Suprapubic skin (tissue), 4 donors: ENCODE measurements around the gene RUBCN. TPM values are rescaled to one million over a fixed set of nuclear protein-coding genes. Genes with fewer than 3 reads are reported as not detected.
"Not testable (repeated sequence)": the region's sequence is repeated elsewhere in the genome, so short reads cannot be mapped to it uniquely, and the experiment has no call there.

Source experiments
- DNase-seq, 2 donors: peaks; one replicate each; pipeline ENCODE4 v3.0.0-alpha.2; 2019; ENCODE audit warnings: low spot score in 2 of 2
- H3K27ac ChIP-seq: fragments of 200-600 bp; sonication (generic); one replicate; pipeline ENCODE4 v1.5.1; 2019
- H3K27me3 ChIP-seq: fragments of 200-600 bp; sonication (generic); one replicate; pipeline ENCODE4 v1.5.1; 2019
- H3K36me3 ChIP-seq: fragments of 200-600 bp; sonication (generic); one replicate; pipeline ENCODE4 v1.5.1; 2019
- H3K4me1 ChIP-seq: fragments of 200-600 bp; sonication (generic); one replicate; pipeline ENCODE4 v1.5.1; 2019
- H3K4me3 ChIP-seq: fragments of 200-600 bp; sonication (generic); one replicate; pipeline ENCODE4 v1.5.1; 2019; ENCODE audit warnings: mild to moderate bottlenecking
- H3K9me3 ChIP-seq: fragments of 200-600 bp; sonication (generic); one replicate; pipeline ENCODE4 v1.5.1; 2019
- WGBS: methylation state at CpG from one replicate; pipeline ENCODE4 v1.1.5; 2018; 5-methylcytosine and 5-hydroxymethylcytosine counted together
- total RNA-seq, 4 donors: library from RNA; depleted of rRNA; stranded (reverse); fragments of >200 nt; gene quantifications; one replicate each; pipeline ENCODE4 v1.1.0, GENCODE V29; 2016

RUBCN gene
- total RNA-seq, 4 donors from 2014 or later, result 41.8 to 70.2 (median 48.4) TPM

DNA sequence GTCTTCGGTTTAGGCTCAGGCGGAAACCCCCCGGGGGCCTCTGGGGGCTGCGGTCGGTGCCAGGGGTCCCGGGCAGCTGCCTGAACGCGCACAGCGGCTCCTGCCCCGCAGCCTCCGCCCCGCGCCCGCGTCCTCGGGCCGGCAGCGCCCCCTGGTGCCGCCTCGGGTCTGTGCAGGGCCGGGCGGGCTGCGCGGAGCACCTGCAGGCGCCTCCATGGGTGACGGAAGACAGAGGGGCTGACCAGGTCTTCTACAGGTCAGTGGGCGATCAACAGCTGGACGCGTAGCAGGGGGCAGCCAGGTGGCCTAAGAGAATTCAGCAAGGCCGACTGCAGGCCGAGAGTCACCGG lies 71.6 kb downstream of the RUBCN start:
- H3K27ac ChIP-seq, H3K27me3 ChIP-seq, H3K4me1 ChIP-seq, H3K36me3 ChIP-seq, DNase-seq, H3K9me3 ChIP-seq: not testable (repeated sequence)
- no CpG with 5 or more reads among the region's 32 CpGs for whole genome bisulfite sequencing
- H3K4me3 ChIP-seq, result peak overlapping the region; percentile 41

- not testable (repeated sequence) for H3K27me3 ChIP-seq, H3K27ac ChIP-seq, H3K4me1 ChIP-seq, H3K36me3 ChIP-seq, DNase-seq, H3K9me3 ChIP-seq
- H3K4me3 ChIP-seq, result peak overlapping the region; percentile 41
- 0% methylated on average over 3 of the region's 29 CpGs for WGBS
These were observed 72.1 kb downstream of the RUBCN start for GRCh38 chr3:197664414-197665141.

DNA sequence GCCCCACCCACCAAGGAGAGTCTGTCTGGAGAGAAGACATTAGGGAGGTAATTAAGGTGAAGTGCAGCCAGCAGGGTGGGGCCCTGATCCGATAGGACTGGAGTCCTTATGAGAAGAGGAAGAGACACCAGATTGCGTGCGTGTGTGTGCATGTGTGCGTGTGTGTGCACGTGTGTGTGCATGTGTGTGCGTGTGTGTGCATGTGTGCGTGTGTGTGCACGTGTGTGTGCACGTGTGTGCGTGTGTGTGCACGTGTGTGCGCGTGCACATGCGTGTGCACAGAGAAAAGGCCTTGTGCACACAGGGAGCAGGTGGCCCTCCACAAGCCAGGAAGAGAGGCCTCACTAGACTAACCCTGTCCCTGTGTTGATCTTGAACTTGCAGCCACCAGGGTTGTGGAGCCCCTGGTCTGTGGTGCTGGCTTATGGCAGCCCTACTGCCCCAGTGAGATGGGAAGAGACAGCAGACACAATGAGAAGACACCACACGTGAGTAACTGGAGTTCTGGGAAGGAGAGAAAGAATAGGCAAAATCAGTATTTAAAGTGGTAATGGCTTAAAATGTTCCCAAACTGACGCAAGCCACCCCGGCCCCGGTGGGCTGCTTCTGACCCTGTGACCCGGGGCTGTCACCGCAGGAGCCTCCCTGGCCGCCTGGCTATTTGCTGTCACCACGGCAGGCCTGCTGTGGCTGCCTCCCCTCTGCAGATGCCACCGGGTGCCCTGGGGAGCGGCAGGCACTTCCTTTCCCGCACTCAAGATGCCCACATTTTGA lies 73.2 kb downstream of the RUBCN start:
- H3K9me3 ChIP-seq, H3K4me3 ChIP-seq, DNase-seq, H3K27me3 ChIP-seq, H3K4me1 ChIP-seq, H3K36me3 ChIP-seq, H3K27ac ChIP-seq: not testable (repeated sequence)
- WGBS, result 90% methylated on average over 6 of the region's 25 CpGs

DNA sequence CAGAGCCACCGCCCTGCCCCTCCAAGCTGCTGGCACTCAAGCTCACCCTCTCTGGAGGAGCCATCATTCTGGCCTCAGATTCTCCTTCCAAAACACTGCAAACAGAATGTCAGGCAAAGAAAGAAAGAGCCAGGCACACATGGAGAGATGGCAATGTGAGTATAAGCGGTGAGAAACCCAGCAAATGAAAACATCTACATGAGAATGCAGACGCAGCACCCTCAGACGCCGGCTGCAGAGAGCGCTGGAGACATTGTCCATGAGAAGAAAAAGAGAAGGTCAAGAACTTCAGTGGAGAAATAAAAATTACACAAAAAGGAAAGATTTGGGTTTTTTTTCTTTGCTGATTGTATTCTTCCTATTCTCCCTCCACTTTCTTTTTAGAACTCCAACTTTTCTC lies 74.4 kb downstream of the RUBCN start:
- H3K36me3 ChIP-seq, H3K4me1 ChIP-seq, H3K9me3 ChIP-seq, H3K4me3 ChIP-seq, H3K27ac ChIP-seq, DNase-seq, H3K27me3 ChIP-seq: not testable (repeated sequence)
- WGBS, result 73% methylated on average over 6 of the region's 6 CpGs

DNA sequence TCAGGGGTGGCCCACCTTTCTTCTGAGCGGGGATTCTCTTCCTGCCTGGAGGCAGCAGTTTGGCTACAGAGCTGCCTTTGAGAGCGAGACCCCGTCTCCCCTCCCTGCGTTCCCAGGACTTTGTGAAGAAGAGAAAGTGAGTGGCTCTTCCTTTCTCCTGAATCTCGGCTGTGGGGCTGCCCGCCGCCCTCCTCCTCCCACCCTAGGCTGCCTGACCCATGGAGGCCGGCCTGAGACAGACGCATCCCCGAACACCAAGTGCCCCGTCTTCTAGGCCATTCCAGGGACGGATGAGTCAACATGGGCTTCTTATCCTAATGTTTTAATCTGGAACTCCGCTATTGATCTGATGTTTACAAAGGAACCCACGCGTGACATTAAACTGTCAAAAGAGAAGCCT lies 74.8 kb downstream of the RUBCN start:
- not testable (repeated sequence) for H3K36me3 ChIP-seq, H3K27me3 ChIP-seq, H3K4me1 ChIP-seq, H3K27ac ChIP-seq, H3K9me3 ChIP-seq, DNase-seq, H3K4me3 ChIP-seq
- WGBS, result 90% methylated on average over 15 of the region's 15 CpGs

- WGBS, result 90% methylated on average over 23 of the region's 23 CpGs
- not testable (repeated sequence) for H3K36me3 ChIP-seq, H3K27ac ChIP-seq, H3K9me3 ChIP-seq, DNase-seq, H3K27me3 ChIP-seq, H3K4me1 ChIP-seq, H3K4me3 ChIP-seq
These were observed 75.4 kb downstream of the RUBCN start for GRCh38 chr3:197661234-197661834.

GRCh38 chr3:197659701-197660100 lies 77.0 kb downstream of the RUBCN start:
- WGBS, result 80% methylated on average over 1 of the region's 16 CpGs

DNA sequence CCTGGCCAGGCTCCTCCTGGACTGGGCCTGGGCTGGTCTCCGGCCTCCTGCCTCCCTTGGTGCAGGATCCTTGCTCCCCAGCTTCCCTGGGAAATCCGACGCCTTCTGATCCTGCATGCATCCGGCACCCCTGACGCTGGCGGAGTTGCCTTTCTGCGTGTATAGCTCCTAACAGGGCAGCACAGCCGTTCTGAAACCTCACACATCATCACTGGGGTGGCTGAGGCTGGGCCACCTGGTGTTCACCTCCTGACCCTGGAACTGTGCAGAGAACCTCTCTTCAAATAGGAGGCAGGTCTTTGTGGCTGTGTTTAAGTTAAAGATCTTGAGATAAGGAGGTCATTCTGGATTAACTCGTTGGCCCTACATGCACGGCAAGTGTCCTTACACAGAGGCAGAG lies 77.6 kb downstream of the RUBCN start:
- not testable (repeated sequence) for H3K36me3 ChIP-seq, H3K4me3 ChIP-seq, H3K9me3 ChIP-seq, H3K27me3 ChIP-seq, H3K27ac ChIP-seq, H3K4me1 ChIP-seq, DNase-seq
- 76% methylated on average over 7 of the region's 10 CpGs for WGBS

More at GRCh38 chr3:197659701-197660100, 77.0 kb downstream of the RUBCN start:
- not testable (repeated sequence) for H3K4me1 ChIP-seq, H3K4me3 ChIP-seq, H3K27ac ChIP-seq, H3K27me3 ChIP-seq, H3K36me3 ChIP-seq, DNase-seq, H3K9me3 ChIP-seq

DNA sequence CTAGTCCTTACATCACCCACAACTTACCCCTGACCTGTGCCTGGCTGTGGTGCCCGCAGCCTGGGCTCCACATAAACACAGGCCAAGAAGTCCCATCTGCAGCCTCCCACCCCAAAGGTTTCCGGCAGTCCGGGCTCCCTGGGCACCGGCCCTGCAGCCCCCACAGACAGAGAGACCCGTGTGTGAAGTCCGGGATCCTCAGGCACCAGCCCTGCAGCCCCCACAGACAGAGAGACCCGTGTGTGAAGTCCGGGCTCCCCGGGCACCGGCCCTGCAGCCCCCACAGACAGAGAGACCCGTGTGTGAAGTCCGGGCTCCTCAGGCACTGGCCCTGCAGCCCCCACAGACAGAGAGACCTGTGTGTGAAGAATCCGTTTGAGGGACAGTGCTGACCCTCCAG lies 78.0 kb downstream of the RUBCN start:
- not testable (repeated sequence) for H3K36me3 ChIP-seq, H3K9me3 ChIP-seq, H3K27me3 ChIP-seq, H3K4me1 ChIP-seq, H3K27ac ChIP-seq, DNase-seq, H3K4me3 ChIP-seq
- 81% methylated on average over 13 of the region's 13 CpGs for WGBS

GRCh38 chr3:197657541-197658292 lies 79.0 kb downstream of the RUBCN start:
- WGBS, result 87% methylated on average over 3 of the region's 30 CpGs

GRCh38 chr3:197656960-197657359 lies 79.7 kb downstream of the RUBCN start:
- not testable (repeated sequence) for DNase-seq, H3K4me3 ChIP-seq, H3K27ac ChIP-seq, H3K27me3 ChIP-seq, H3K9me3 ChIP-seq, H3K36me3 ChIP-seq, H3K4me1 ChIP-seq
- WGBS, result 95% methylated on average over 11 of the region's 12 CpGs

More at GRCh38 chr3:197657541-197658292, 79.0 kb downstream of the RUBCN start:
- not testable (repeated sequence) for H3K9me3 ChIP-seq, H3K4me1 ChIP-seq, H3K27ac ChIP-seq, H3K36me3 ChIP-seq, DNase-seq, H3K27me3 ChIP-seq, H3K4me3 ChIP-seq

- not testable (repeated sequence) for H3K9me3 ChIP-seq, H3K27me3 ChIP-seq, H3K4me3 ChIP-seq, H3K27ac ChIP-seq, H3K4me1 ChIP-seq, H3K36me3 ChIP-seq, DNase-seq
- 86% methylated on average over 2 of the region's 3 CpGs for WGBS
These were observed 80.6 kb downstream of the RUBCN start for GRCh38 chr3:197656129-197656528.

GRCh38 chr3:197654998-197655330 lies 81.7 kb downstream of the RUBCN start:
- not testable (repeated sequence) for H3K4me1 ChIP-seq, DNase-seq, H3K27me3 ChIP-seq, H3K27ac ChIP-seq, H3K36me3 ChIP-seq, H3K9me3 ChIP-seq, H3K4me3 ChIP-seq
- WGBS, result no CpG with 5 or more reads among the region's 22 CpGs
